HFFc6 (cell line): ENCODE data around the gene RPS19BP1. TPM values are rescaled to one million over a fixed set of nuclear protein-coding genes. Genes with fewer than 3 reads are reported as not detected.

Source experiments
- DNase-seq: peaks from one replicate; pipeline ENCODE4 v3.0.0-alpha.2; 2018
- H3K27ac Mint-ChIP-seq: 2 replicates; pipeline ENCODE4 v1.8.0; 2020; ENCODE audit warnings: mild to moderate bottlenecking, mixed read lengths
- H3K27me3 Mint-ChIP-seq: 2 replicates; pipeline ENCODE4 v1.8.0; 2021; ENCODE audit warnings: mild to moderate bottlenecking, moderate library complexity, mixed read lengths; ENCODE audit not compliant: insufficient read depth
- H3K36me3 Mint-ChIP-seq: 2 replicates; pipeline ENCODE4 v1.8.0; 2021; ENCODE audit warnings: low read depth, mixed read lengths
- H3K4me1 Mint-ChIP-seq: 2 replicates; pipeline ENCODE4 v1.8.0; 2020; ENCODE audit warnings: low read depth, mixed read lengths
- H3K4me3 Mint-ChIP-seq: 2 replicates; pipeline ENCODE4 v1.8.0; 2020; ENCODE audit warnings: mild to moderate bottlenecking, moderate library complexity, mixed read lengths
- H3K9me3 Mint-ChIP-seq: 2 replicates; pipeline ENCODE4 v1.8.0; 2020; ENCODE audit warnings: mild to moderate bottlenecking, mixed read lengths
- CTCF ChIP-seq: fragments of 200-600 bp; sonication (generic); IDR thresholded peaks from 2 replicates; pipeline ENCODE4 v1.5.0; 2021; ENCODE audit warnings: antibody characterized with exemption, mild to moderate bottlenecking
- total RNA-seq, 6 experiments: library from RNA; stranded (reverse); fragmentation: NEBNext Ultra II Directional; extraction: Animal tissue kit (Norgen Biotek cat#: 25700); gene quantifications; 2 replicates in 1 of 6; 3 replicates in 5 of 6; pipeline ENCODE4 v1.2.3, GENCODE V29; 2021

RPS19BP1 gene
- total RNA-seq, 6 experiments from 2014 or later, result 60.5 to 85.5 (median 75.9) TPM

GRCh38 chr22:39480557-39480956, 52.0 kb downstream of the RPS19BP1 start:
- Mint-ChIP-seq H3K36me3 (no peaks in the 10 kb centered on the region), H3K9me3 (no peaks in the 10 kb centered on the region), H3K27me3 (peaks cover 10% of the 10 kb centered on the region), H3K4me1 (peaks cover 4% of the 10 kb centered on the region), H3K4me3 (no peak overlapping the region), H3K27ac (no peak overlapping the region)
- TF ChIP-seq CTCF, result no peak
- DNase-seq, result no peak

GRCh38 chr22:39479254-39479653, 53.3 kb downstream of the RPS19BP1 start:
- DNase-seq, result no peak
- no peak overlapping the region for H3K27ac Mint-ChIP-seq
- no peak for TF ChIP-seq CTCF
- H3K4me1 Mint-ChIP-seq, result peaks cover 17% of the 10 kb centered on the region
- H3K27me3 Mint-ChIP-seq, result peaks cover 4% of the 10 kb centered on the region
- no peak overlapping the region for H3K4me3 Mint-ChIP-seq
- no peaks in the 10 kb centered on the region for H3K9me3 Mint-ChIP-seq
- H3K36me3 Mint-ChIP-seq, result no peaks in the 10 kb centered on the region

Other genes starting within 250 kb of the RPS19BP1 start
- 1,000 to 10,000 TPM; 1,444 to 1,605 (median 1,488) TPM for gene RPL3, start 213.1 kb downstream of the RPS19BP1 start, total RNA-seq
- gene SYNGR1, start 182.8 kb downstream of the RPS19BP1 start, total RNA-seq, result 10 to 100 TPM; 16.0 to 20.2 (median 18.5) TPM
- 10 to 100 TPM; 16.0 to 21.2 (median 17.8) TPM for gene TAB1, start 133.0 kb downstream of the RPS19BP1 start, total RNA-seq
- not detected for gene MGAT3, start 75.7 kb downstream of the RPS19BP1 start, total RNA-seq
- 10 to 100 TPM; 26.4 to 32.8 (median 28.7) TPM for gene MIEF1, start 30.5 kb downstream of the RPS19BP1 start, total RNA-seq
- 100 to 1,000 TPM; 227 to 271 (median 249) TPM for gene ATF4, start 12.2 kb downstream of the RPS19BP1 start, total RNA-seq
- gene CACNA1I, start 38.0 kb upstream of the RPS19BP1 start, total RNA-seq, result not detected